ENCODE data around the gene TBC1D3H.
"Not testable (repeated sequence)": the region's sequence is repeated elsewhere in the genome, so short reads cannot be mapped to it uniquely, and the experiment has no call there.

The TBC1D3H gene

DNA sequence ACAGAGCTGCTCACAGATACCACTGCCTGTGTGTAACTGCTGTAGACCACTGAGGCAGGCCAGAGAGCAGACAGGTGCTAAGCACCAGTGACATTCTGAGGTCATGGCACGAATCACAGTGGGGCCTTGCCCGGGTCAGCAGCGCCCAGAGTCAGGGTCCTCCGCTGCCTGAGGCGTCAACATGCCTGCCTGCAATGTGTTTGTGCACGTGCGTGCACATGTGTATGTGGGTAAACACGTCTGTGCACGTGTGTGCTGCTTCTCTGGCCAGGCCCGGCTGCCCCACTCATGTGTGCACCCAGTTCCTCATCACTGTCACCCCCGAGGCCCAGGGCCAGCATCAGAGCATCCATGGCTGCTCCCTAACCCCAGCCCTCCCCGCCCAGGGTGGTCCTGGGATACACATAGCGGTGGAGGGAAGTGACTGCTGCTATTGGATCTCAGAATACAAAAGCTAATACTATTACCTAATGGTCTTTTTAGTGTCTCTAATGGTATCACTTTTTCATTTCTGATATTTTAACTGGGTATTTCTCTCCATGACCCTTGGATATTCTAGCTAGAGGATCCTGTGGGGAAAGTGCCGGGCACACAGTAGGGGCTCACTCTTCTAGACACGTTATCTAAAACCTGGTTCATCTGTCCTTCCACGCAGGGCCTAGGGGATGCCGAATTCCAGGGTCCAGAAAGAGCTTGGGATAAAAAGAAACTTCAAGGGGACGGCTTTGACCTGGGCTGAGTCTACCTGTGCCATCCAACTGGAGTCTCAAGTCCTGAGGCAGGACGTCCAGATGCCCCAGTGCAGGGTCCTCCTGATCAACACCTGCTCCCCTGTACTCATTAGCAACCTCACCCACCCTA lies at the start of gene TBC1D3H:
TBC1D3H (minus strand) TSS at position 51 of the 861 bp plus-strand sequence. CDS start 1,540 bp downstream, outside the sequence.
- not testable (repeated sequence) for H3K4me3 Mint-ChIP-seq; H3K9me3 Mint-ChIP-seq; H3K36me3 Mint-ChIP-seq (ENCODE audit: low read depth); H3K27me3 Mint-ChIP-seq (ENCODE audit: low read depth); H3K4me1 Mint-ChIP-seq; H3K27ac Mint-ChIP-seq

DNA sequence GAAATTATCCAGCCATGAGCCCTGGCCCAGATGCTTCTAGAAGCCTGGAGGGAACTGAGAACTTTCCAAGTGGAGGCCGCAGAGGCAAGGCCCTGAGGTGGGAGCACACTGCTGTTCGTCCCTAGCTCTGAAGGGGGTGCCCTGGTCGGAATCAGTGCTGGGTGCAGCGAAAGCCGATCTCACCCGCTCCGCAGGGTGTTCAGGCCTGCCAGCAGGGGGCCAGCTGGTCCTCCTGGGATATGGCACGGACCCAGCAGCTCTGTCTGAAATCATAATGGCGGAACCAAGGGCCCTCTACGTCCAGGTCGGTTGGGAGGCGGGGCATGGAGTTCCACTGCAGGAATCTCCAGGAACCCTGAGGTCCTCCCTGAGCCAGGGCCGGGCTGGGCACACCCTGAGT lies 40.7 kb upstream of the TBC1D3H start:
- not testable (repeated sequence) for H3K27me3 Mint-ChIP-seq (ENCODE audit: low read depth); H3K36me3 Mint-ChIP-seq (ENCODE audit: low read depth); H3K9me3 Mint-ChIP-seq; H3K4me1 Mint-ChIP-seq; H3K27ac Mint-ChIP-seq; H3K4me3 Mint-ChIP-seq

DNA sequence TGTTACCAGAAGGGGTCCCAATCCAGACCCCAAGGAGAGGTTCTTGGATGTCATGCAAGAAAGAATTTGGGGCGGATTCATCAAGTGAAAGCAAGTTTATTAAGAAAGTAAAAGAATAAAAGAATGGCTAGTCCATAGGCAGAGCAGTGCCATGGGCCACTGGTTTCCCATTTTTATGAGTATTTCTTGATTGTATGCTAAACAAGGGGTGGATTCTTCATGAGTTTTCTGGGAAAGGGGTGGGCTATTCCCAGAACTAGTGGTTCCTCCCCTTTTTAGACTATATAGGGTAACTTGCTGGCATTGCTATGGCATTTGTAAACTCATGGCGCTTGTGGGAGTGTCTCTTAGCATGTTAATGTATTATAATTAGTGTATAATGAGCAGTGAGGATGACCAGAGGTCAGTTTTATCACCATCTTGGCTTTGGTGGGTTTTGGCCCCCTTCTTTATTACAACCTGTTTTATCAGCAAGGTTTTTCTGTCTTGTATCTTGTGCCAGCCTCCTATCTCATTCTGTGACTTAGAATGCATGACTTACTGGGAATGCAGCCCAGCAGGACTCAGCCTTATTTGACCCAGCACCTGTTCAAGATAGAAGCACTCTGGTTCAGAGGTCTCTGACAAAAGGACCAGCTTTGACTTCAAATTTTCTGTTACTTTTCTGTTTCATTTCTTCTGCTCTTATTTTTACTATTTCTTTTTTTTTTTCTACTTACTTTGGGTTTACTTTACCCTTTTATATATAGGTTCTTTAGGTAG lies 27.1 kb upstream of the TBC1D3H start:
- not testable (repeated sequence) for H3K36me3 Mint-ChIP-seq (ENCODE audit: low read depth); H3K4me3 Mint-ChIP-seq; H3K27ac Mint-ChIP-seq; H3K4me1 Mint-ChIP-seq; H3K9me3 Mint-ChIP-seq; H3K27me3 Mint-ChIP-seq (ENCODE audit: low read depth)

DNA sequence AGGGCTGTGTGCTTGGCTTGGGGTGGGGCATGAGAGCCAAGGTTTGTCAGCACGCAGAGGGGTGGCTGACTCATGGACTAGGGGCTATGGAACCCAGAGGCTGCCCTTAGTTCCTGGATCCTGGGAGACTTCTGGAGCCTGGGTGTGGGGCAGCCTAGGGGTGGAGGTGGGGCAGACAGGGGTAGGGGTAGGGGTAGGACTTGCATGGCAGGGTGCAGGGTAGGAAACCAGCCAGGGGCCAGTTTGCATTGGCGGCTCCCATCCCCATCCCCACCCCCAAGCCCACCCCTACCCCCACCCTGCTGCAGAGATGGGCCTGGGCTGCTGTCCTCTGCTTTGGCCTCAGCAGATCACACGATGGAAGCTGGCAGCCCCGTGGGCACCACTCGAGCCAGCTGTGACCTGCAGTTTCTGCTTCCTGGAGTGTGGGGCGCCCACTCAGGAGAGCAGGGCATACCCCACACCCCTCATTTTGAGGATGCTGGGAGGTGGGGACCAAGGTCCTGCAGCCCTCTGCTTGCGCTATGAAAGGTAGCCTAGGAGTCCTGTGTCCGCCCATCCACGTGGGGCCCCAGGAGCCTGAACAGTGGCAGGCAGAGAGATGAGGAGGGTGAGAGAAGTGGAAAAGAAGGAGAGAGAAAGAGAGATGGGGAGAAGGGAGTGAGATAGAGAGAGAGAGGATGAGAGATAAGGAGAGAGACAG lies 2.9 kb upstream of the TBC1D3H start:
- H3K27ac Mint-ChIP-seq; H3K9me3 Mint-ChIP-seq; H3K4me3 Mint-ChIP-seq; H3K27me3 Mint-ChIP-seq (ENCODE audit: low read depth); H3K4me1 Mint-ChIP-seq; H3K36me3 Mint-ChIP-seq (ENCODE audit: low read depth): not testable (repeated sequence)

DNA sequence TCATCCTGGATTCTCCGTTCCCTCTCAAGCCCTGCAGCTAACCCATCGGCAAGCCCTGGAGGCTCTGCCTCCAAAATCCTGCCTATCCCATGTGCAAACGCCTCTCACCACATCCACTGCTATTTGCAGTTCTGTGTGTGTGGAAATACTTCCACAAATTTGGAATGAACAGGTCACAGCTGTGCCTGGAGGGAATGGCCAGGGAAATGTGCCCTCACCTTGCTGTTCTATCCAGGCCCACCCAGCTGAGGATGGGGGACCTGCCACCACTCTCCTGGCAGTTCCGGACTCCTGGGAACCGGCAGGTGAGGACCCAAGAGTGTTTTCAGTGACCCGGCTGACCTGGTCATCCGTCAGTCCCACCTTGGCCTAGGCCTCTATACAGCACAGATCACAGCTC lies 12.3 kb downstream of the TBC1D3H start:
- H3K27ac Mint-ChIP-seq; H3K9me3 Mint-ChIP-seq; H3K36me3 Mint-ChIP-seq (ENCODE audit: low read depth); H3K27me3 Mint-ChIP-seq (ENCODE audit: low read depth); H3K4me1 Mint-ChIP-seq; H3K4me3 Mint-ChIP-seq: not testable (repeated sequence)

DNA sequence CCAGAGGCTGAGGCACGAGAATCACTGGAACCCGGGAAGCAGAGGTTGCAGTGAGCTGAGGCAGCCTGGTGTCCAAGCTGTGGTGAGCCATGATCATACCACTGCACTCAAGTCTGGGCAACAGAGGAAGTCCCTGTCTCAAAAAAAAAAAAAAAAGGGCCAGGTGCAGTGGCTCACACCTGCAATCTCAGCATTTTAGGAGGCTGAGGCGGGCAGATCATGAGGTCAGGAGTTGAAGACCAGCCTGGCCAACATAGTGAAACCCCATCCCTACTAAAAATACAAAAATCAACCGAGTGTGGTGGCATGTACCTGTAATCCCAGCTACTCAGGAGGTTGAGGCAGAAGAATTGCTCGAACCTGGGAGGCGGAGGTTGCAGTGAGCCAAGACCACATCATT lies 25.7 kb downstream of the TBC1D3H start:
- not testable (repeated sequence) for H3K4me3 Mint-ChIP-seq; H3K9me3 Mint-ChIP-seq; H3K27me3 Mint-ChIP-seq (ENCODE audit: low read depth); H3K36me3 Mint-ChIP-seq (ENCODE audit: low read depth); H3K27ac Mint-ChIP-seq; H3K4me1 Mint-ChIP-seq
